H1 (cell line): ENCODE results near the gene MCF2L2. TPM values are rescaled to one million over a fixed set of nuclear protein-coding genes. Genes with fewer than 3 reads are reported as not detected.

ENCODE experiments used
- CTCF ChIA-PET: fragments of 300-600 bp; sonication (Branson Sonifier 250); formaldehyde crosslinking; loops from one replicate; lab custom pipeline; 2021; ENCODE audit not compliant: partially characterized antibody; lab: Charles Lee
- POLR2A ChIA-PET: fragments of 300-600 bp; sonication (Branson Sonifier 250); formaldehyde crosslinking; loops from one replicate; lab custom pipeline; 2021; ENCODE audit warnings: inconsistent platforms; ENCODE audit not compliant: partially characterized antibody; lab: Charles Lee
- DNase-seq, 2 experiments: peaks; one replicate each; pipeline versions ENCODE4 v3.0.0 to v3.0.0-alpha.2; 2010 to 2022; ENCODE audit warnings: low spot score in 2 of 2, low read depth in 1 of 2, mixed read lengths in 1 of 2
- FAIRE-seq: peaks from 2 replicates; lab custom pipeline; 2011; peaks lifted over from hg19 to GRCh38; lab: Jason Lieb, UNC
- H2AFZ ChIP-seq: 2 replicates; pipeline ENCODE4 v1.8.1; 2012; ENCODE audit warnings: low read length, inconsistent platforms
- H2AK5ac ChIP-seq: 2 replicates; pipeline ENCODE4 v1.6.1; 2013; ENCODE audit warnings: low read depth, low read length
- H2BK120ac ChIP-seq: replicated peaks from 2 replicates; pipeline ENCODE3; 2013; ENCODE audit warnings: low read depth, low read length, inconsistent platforms
- H2BK12ac ChIP-seq: 2 replicates; pipeline ENCODE4 v1.6.1; 2013; ENCODE audit warnings: low read depth, low read length
- H2BK15ac ChIP-seq: 2 replicates; pipeline ENCODE4 v1.6.1; 2013; ENCODE audit warnings: low read length
- H2BK20ac ChIP-seq: 2 replicates; pipeline ENCODE4 v1.6.1; 2013; ENCODE audit warnings: low read length
- H2BK5ac ChIP-seq: 2 replicates; pipeline ENCODE4 v1.6.1; 2013; ENCODE audit warnings: low read depth, low read length
- H3K14ac ChIP-seq: 2 replicates; pipeline ENCODE4 v1.6.1; 2013; ENCODE audit warnings: inconsistent platforms; ENCODE audit not compliant: insufficient read length
- H3K18ac ChIP-seq: 2 replicates; pipeline ENCODE4 v1.6.1; 2013; ENCODE audit warnings: low read length; ENCODE audit errors: extremely low read depth
- H3K23ac ChIP-seq: 2 replicates; pipeline ENCODE4 v1.6.1; 2013; ENCODE audit warnings: inconsistent platforms; ENCODE audit not compliant: insufficient read length
- H3K23me2 ChIP-seq: 2 replicates; pipeline ENCODE4 v1.6.1; 2013; ENCODE audit warnings: low read depth, low read length
- H3K27ac ChIP-seq: 2 replicates; pipeline ENCODE4 v1.6.1; 2011; ENCODE audit warnings: low read depth, low read length, inconsistent platforms
- H3K27me3 ChIP-seq, 4 experiments: replicated peaks in 1 of 4; 1 replicate in 1 of 4; 2 replicates in 3 of 4; pipeline versions ENCODE4 v1.6.1 to v1.8.1; 2011 to 2013; ENCODE audit warnings: low read length in 3 of 4, mild to moderate bottlenecking in 3 of 4, inconsistent platforms in 2 of 4, mixed read lengths in 2 of 4, moderate library complexity in 1 of 4; ENCODE audit not compliant: control insufficient read depth in 3 of 4, insufficient read depth in 3 of 4; ENCODE audit errors: extremely low read depth in 1 of 4
- H3K36me3 ChIP-seq, 4 experiments: 2 replicates each; pipeline versions ENCODE4 v1.6.1 to v1.8.1; 2011 to 2013; ENCODE audit warnings: mild to moderate bottlenecking in 4 of 4, low read length in 3 of 4, moderate library complexity in 2 of 4, control low read depth in 1 of 4, inconsistent platforms in 1 of 4; ENCODE audit not compliant: insufficient read depth in 4 of 4, control insufficient read depth in 2 of 4
- H3K4ac ChIP-seq: replicated peaks from 2 replicates; pipeline ENCODE3; 2013; ENCODE audit warnings: low read length, low read depth, mixed read lengths, inconsistent platforms; ENCODE audit not compliant: insufficient read length
- H3K4me1 ChIP-seq, 4 experiments: replicated peaks in 1 of 4; 1 replicate in 1 of 4; 2 replicates in 3 of 4; pipeline versions ENCODE4 v1.6.1 to v1.8.1; 2011 to 2013; ENCODE audit warnings: low read length in 3 of 4, inconsistent platforms in 2 of 4, mixed read lengths in 1 of 4; ENCODE audit not compliant: insufficient read depth in 4 of 4, control insufficient read depth in 3 of 4
- H3K4me2 ChIP-seq, 2 experiments: 2 replicates each; pipeline versions ENCODE4 v1.6.1 to v1.8.1; 2011 to 2013; ENCODE audit warnings: low read depth in 2 of 2, low read length in 2 of 2, control low read depth in 1 of 2, inconsistent platforms in 1 of 2, mild to moderate bottlenecking in 1 of 2; ENCODE audit not compliant: insufficient read depth in 1 of 2
- H3K4me3 ChIP-seq, 4 experiments: fragments of 200-600, 300-600 bp in 1 of 4; sonication (generic), shearing (Covaris generic), sonication (Bioruptor Twin) in 1 of 4; 2 replicates each; pipeline versions ENCODE4 v1.5.1 to v1.8.1; 2011 to 2016; ENCODE audit warnings: low read length in 4 of 4, low read depth in 3 of 4, control low read depth in 2 of 4, inconsistent platforms in 2 of 4, mild to moderate bottlenecking in 2 of 4, mixed read lengths in 1 of 4, moderate library complexity in 1 of 4; ENCODE audit not compliant: insufficient read depth in 2 of 4; ENCODE audit errors: extremely low read depth in 1 of 4
- H3K56ac ChIP-seq: replicated peaks from 2 replicates; pipeline ENCODE3; 2013; ENCODE audit warnings: low read depth, mild to moderate bottlenecking, mixed read lengths, low read length, inconsistent platforms; ENCODE audit not compliant: insufficient read length
- H3K79me1 ChIP-seq: 2 replicates; pipeline ENCODE4 v1.6.1; 2013; ENCODE audit warnings: low read depth, low read length, control low read depth
- H3K79me2 ChIP-seq, 2 experiments: 2 replicates each; pipeline versions ENCODE4 v1.6.1 to v1.8.1; 2012 to 2013; ENCODE audit warnings: low read length in 2 of 2, mild to moderate bottlenecking in 2 of 2, inconsistent platforms in 1 of 2; ENCODE audit not compliant: insufficient read depth in 2 of 2, control insufficient read depth in 1 of 2
- H3K9ac ChIP-seq, 4 experiments: replicated peaks in 1 of 4; 1 replicate in 1 of 4; 2 replicates in 3 of 4; pipeline versions ENCODE4 v1.6.1 to v1.8.1; 2011 to 2013; ENCODE audit warnings: low read depth in 3 of 4, low read length in 3 of 4, control low read depth in 2 of 4, mild to moderate bottlenecking in 2 of 4, moderate library complexity in 2 of 4, inconsistent platforms in 1 of 4; ENCODE audit errors: extremely low read depth in 1 of 4
- H3K9me3 ChIP-seq, 2 experiments: 2 replicates each; pipeline versions ENCODE4 v1.6.1 to v1.8.1; 2012 to 2013; ENCODE audit warnings: mild to moderate bottlenecking in 2 of 2, moderate library complexity in 2 of 2, control low read depth in 1 of 2, inconsistent platforms in 1 of 2, low read depth in 1 of 2, low read length in 1 of 2, mixed read lengths in 1 of 2; ENCODE audit not compliant: insufficient read depth in 2 of 2
- H4K20me1 ChIP-seq, 2 experiments: replicated peaks in 1 of 2; 2 replicates each; pipeline versions ENCODE3 to v1.8.1; 2011 to 2013; ENCODE audit warnings: inconsistent platforms in 2 of 2, low read length in 2 of 2, mild to moderate bottlenecking in 1 of 2; ENCODE audit not compliant: insufficient read depth in 2 of 2, control insufficient read depth in 1 of 2
- H4K5ac ChIP-seq: 2 replicates; pipeline ENCODE4 v1.6.1; 2013; ENCODE audit warnings: low read length, low read depth, mixed read lengths, inconsistent platforms; ENCODE audit not compliant: insufficient read length
- H4K8ac ChIP-seq: 2 replicates; pipeline ENCODE4 v1.8.0; 2013; ENCODE audit warnings: mild to moderate bottlenecking, moderate library complexity, low read length, inconsistent platforms; ENCODE audit not compliant: insufficient read depth; ENCODE audit errors: extremely low read depth
- H4K91ac ChIP-seq: replicated peaks from 2 replicates; pipeline ENCODE3; 2013; ENCODE audit warnings: low read length, mixed read lengths, inconsistent platforms; ENCODE audit not compliant: insufficient read length
- ASH2L ChIP-seq: fragments of 200-600, 300-600 bp; sonication (generic); IDR thresholded peaks from one replicate; pipeline ENCODE4 v1.7.1; 2017; ENCODE audit warnings: low read length
- EP300 ChIP-seq, 2 experiments: IDR thresholded peaks; 1 replicate in 1 of 2; 2 replicates in 1 of 2; pipeline ENCODE4 v1.6.1; 2011 to 2012; ENCODE audit warnings: low read depth in 2 of 2, low read length in 2 of 2, mild to moderate bottlenecking in 2 of 2, borderline replicate concordance in 1 of 2, inconsistent platforms in 1 of 2, moderate library complexity in 1 of 2
- GTF2F1 ChIP-seq: IDR thresholded peaks from 2 replicates; pipeline ENCODE4 v1.6.1; 2012; ENCODE audit warnings: low read depth, low read length, improper control_type of control experiment, borderline replicate concordance
- MAFK ChIP-seq: IDR thresholded peaks from 2 replicates; pipeline ENCODE4 v1.6.1; 2012; ENCODE audit warnings: low read depth, mild to moderate bottlenecking, improper control_type of control experiment, low read length
- POLR2AphosphoS5 ChIP-seq: IDR thresholded peaks from 2 replicates; pipeline ENCODE4 v1.6.1; 2011; ENCODE audit warnings: low read depth, low read length
- RFX5 ChIP-seq: IDR thresholded peaks from 2 replicates; pipeline ENCODE4 v1.6.1; 2011; ENCODE audit warnings: low read depth, low read length, improper control_type of control experiment, borderline replicate concordance
- TBP ChIP-seq: IDR thresholded peaks from 2 replicates; pipeline ENCODE4 v1.6.1; 2011; ENCODE audit warnings: low read depth, low read length, improper control_type of control experiment
- USF2 ChIP-seq: IDR thresholded peaks from 2 replicates; pipeline ENCODE4 v1.6.1; 2011; ENCODE audit warnings: low read length, improper control_type of control experiment
- WGBS, 2 experiments: shearing (Covaris generic) in 1 of 2; methylation state at CpG; one replicate each; pipeline versions ENCODE4 v1.1.6 to v1.1.7; 2013 to 2015; ENCODE audit warnings: low lambda C conversion rate in 2 of 2, mixed read lengths in 2 of 2, inconsistent platforms in 1 of 2, low coverage in 1 of 2, missing lambda C conversion rate in 1 of 2; ENCODE audit not compliant: insufficient replicate concordance in 2 of 2, insufficient coverage in 1 of 2, insufficient read length in 1 of 2; ENCODE audit errors: extremely low coverage in 1 of 2, missing lambda C conversion rate in 1 of 2; 5-methylcytosine and 5-hydroxymethylcytosine counted together
- polyA plus RNA-seq, 7 experiments: library from polyadenylated mRNA; depleted of rRNA in 3 of 7; stranded (reverse) in 5 of 7; unstranded in 2 of 7; fragments of >200 nt in 5 of 7; fragments of 200-250 nt in 2 of 7; gene quantifications; 1 replicate in 5 of 7; 2 replicates in 1 of 7; 4 replicates in 1 of 7; pipeline versions ENCODE4 v1.2.1 to v1.2.3, GENCODE V29; 2011 to 2013; ENCODE audit warnings: missing spikeins in 2 of 7, mixed read lengths in 2 of 7
- total RNA-seq: library from RNA; stranded (reverse); fragmentation: NEBNext Ultra II Directional; extraction: Animal tissue kit (Norgen Biotek cat#: 25700); gene quantifications from 2 replicates; pipeline ENCODE4 v1.2.1, GENCODE V29; 2021

The MCF2L2 gene
- total and polyA plus RNA-seq, 2 of the 8 experiments (the other 6 are each of a cell fraction or from before 2014, with no cell fraction given): 4.1 to 13.7 TPM

GRCh38 chr3:183155499-183155898 is 272.9 kb downstream of the MCF2L2 start:
- H3K9ac ChIP-seq: no peak overlapping the region
- TF ChIP-seq MAFK (no peak), POLR2AphosphoS5 (no peak), TBP (no peak), ASH2L (no peak), EP300 (IDR thresholded peaks at IDR 0.05; ENCODE audit: borderline replicate concordance in 1 of 2, low read depth in 2 of 2, low read length in 2 of 2) (no peak), USF2 (no peak), RFX5 (no peak), GTF2F1 (no peak)
- TF ChIP-seq, all 59 proteins: peak for 0
- ChIA-PET POLR2A (no interaction called here), CTCF (interaction anchor here (1.2 kb wide), 1 partner anchor 29 kb away, joined by 4 read pairs; no protein-coding TSS in a partner anchor)
- H2BK15ac ChIP-seq: no peak overlapping the region
- H3K56ac ChIP-seq: no peak overlapping the region
- peaks cover 0 to 1% (median 0%) of the 10 kb centered on the region in 4 experiments; a peak in 1 of 7 replicates for H3K27me3 ChIP-seq
- H2BK12ac ChIP-seq: no peak overlapping the region
- no peaks in the 10 kb centered on the region for H3K4me1 ChIP-seq
- no peaks in the 10 kb centered on the region for H3K36me3 ChIP-seq
- DNase-seq (no peak), FAIRE-seq (no peak)
- H3K79me1 ChIP-seq: no peaks in the 10 kb centered on the region
- H2AK5ac ChIP-seq: no peak overlapping the region
- no peak overlapping the region for H3K4me2 ChIP-seq
- no peak overlapping the region for H2BK20ac ChIP-seq
- WGBS, 2 experiments: 88% methylated on average over 4 of the region's 4 CpGs; no CpG with 5 or more reads in 1 of the 2 experiments
- H4K91ac ChIP-seq: no peak overlapping the region
- no peaks in the 10 kb centered on the region for H3K9me3 ChIP-seq
- no peak overlapping the region for H3K4me3 ChIP-seq
- H3K79me2 ChIP-seq: no peaks in the 10 kb centered on the region
- no peak overlapping the region for H2BK120ac ChIP-seq
- H3K4ac ChIP-seq: no peak overlapping the region
- H2BK5ac ChIP-seq: no peak overlapping the region
- no peak overlapping the region for H3K27ac ChIP-seq
- no peak overlapping the region for H4K8ac ChIP-seq
- H4K20me1 ChIP-seq: no peaks in the 10 kb centered on the region
- H3K23me2 ChIP-seq: no peaks in the 10 kb centered on the region
- no peak overlapping the region for H2AFZ ChIP-seq
- no peak overlapping the region for H3K23ac ChIP-seq
- H3K18ac ChIP-seq: no peak overlapping the region
- H4K5ac ChIP-seq: no peak overlapping the region
- H3K14ac ChIP-seq: no peak overlapping the region
